SK-MEL-5 (cell line): ENCODE results near the gene DACT2. TPM values are rescaled to one million over a fixed set of nuclear protein-coding genes. Genes with fewer than 3 reads are reported as not detected.
"Not testable (repeated sequence)": the region's sequence is repeated elsewhere in the genome, so short reads cannot be mapped to it uniquely, and the experiment has no call there.

ENCODE experiments used
- DNase-seq: peaks from one replicate; pipeline ENCODE4 v3.0.0-alpha.2; 2016; ENCODE audit warnings: low read depth, low spot score
- in situ Hi-C: cut with HindIII; loops from 2 replicates; pipeline ENCODE4 v1.10.0; 2016; ENCODE audit warnings: low sequenced_read_pairs, high pct_unique_total_duplicates, low pct_unique_long_range_greater_than_20kb
- total RNA-seq: library from RNA; depleted of rRNA; stranded (reverse); fragments of >200 nt; shearing (Covaris generic); gene quantifications from 2 replicates; pipeline ENCODE4 v1.2.3, GENCODE V29; 2014

Gene DACT2
- total RNA-seq, 1 experiment from 2014 or later = not detected

DNA sequence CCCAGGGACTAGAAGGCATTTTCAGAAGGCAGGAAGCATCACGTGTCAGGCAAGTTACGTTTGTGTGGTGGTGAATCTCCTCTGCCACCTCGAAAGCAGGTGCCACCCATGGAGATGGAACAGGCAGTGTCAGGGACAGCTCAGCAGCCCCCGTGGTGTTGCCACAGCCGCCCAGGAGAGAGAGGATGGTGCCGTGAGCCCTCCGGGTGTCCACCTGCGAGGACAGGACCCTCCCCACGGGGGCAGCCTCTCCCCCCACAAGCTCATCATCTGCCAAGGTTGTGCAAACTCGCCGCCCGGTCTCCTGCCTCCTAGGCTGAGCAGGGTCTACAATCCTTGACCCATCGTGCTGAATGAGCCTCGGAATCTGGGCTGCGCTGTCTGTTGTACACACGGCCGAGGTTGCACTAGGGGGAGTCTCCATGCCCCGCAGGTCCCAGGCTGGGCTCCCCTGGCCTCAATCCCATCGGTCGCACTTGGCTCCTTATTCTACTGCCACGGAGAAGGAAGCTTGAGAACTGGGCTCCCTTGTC lies 40.1 kb downstream of the DACT2 start:
- DNase-seq = no peak
- in situ Hi-C loops = no loop called here

DNA sequence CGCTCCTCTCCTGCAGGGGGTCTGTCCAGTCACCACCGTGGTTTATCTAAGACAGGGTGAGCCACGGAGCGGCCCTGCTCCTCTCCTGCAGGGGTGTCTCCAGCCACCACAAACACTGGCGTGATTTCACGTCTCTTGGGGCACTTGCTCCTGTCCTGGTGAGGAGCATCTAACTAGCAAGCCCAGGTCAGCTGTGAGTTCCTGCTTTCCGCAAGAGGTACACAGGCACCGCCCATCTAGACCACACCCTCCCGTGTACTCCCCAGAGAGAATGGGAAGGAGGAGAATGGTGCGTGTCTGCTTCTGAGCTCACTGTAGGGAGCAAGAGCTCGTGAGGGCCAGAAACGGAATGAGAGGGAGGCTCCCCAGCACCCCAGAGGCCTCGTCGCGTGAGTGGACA lies 40.7 kb downstream of the DACT2 start:
- DNase-seq = no peak
- in situ Hi-C loops = no loop called here

DNA sequence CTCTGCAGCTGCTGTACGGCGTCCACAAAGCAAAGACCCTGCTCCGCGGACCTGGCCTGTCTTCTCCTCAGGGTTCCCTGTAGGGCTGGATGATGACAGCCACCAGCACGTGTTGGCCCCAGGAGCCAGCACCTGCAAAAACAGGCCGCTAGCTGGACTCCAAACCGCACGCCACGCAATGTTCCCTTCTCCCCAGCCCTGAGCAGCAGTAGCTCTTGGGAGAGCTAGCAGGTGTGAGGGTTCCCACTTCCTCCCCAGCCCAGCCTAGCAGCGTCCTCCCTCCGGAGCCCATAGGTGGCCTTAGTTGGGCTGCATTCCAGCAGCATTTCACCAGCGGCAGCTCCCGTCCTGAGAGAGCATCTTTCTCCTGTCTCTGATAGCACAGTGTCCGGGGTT lies 42.3 kb downstream of the DACT2 start:
- no peak for DNase-seq
- in situ Hi-C loops = no loop called here

DNA sequence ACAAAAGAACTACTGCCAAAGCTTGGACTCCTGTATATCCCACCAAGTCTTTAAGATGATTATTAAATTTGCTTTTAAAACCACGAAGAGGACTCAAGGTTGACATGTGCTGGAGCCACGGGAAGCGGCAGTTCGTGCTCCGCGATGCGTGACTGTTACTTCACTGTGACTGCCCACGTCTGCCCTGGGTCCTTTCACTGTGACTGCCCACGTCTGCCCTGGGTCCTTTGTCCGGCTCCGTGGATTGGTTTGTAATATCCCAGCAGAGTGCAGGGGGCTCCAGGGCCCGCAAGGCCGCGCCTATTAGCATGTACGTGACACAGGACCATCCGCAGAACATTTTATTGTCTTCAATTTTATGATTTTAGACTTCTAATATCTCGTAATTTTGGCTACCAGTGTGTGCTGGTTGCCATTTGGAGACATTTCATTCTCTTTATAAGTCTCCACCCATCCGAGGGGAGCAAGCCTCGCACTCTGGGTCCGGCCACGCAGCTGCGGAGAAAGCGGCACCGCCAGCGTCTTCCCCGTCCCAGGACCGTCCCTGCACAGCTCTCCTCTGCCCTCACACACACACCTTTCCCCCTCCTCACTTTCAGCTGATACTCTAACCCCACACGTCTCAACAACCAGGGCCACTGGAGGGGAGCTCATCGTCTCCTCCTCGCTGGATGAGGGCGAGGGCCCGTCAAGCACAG lies 42.9 kb downstream of the DACT2 start:
- no peak for DNase-seq
- in situ Hi-C loops = no loop called here

DNA sequence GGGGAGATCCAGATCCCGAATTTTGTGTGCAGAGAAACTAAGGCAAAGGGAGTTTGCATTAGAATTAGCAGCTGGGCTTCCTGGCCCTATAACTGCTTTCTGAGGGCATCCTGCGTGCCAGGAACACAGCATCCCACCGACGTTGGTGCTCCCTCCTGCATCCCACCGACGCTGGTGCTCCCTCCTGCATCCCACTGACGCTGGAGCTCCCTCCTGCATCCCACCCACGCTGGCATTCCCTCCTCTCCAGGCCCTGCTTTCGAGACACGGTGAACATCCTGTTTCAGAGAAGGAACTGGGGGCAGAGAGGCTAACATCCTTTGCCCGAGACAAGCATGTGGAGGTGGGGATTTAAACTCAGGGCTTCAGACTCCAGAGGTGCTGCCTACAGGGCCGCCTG lies 44.4 kb downstream of the DACT2 start:
- DNase-seq = no peak
- in situ Hi-C loops = no loop called here

DNA sequence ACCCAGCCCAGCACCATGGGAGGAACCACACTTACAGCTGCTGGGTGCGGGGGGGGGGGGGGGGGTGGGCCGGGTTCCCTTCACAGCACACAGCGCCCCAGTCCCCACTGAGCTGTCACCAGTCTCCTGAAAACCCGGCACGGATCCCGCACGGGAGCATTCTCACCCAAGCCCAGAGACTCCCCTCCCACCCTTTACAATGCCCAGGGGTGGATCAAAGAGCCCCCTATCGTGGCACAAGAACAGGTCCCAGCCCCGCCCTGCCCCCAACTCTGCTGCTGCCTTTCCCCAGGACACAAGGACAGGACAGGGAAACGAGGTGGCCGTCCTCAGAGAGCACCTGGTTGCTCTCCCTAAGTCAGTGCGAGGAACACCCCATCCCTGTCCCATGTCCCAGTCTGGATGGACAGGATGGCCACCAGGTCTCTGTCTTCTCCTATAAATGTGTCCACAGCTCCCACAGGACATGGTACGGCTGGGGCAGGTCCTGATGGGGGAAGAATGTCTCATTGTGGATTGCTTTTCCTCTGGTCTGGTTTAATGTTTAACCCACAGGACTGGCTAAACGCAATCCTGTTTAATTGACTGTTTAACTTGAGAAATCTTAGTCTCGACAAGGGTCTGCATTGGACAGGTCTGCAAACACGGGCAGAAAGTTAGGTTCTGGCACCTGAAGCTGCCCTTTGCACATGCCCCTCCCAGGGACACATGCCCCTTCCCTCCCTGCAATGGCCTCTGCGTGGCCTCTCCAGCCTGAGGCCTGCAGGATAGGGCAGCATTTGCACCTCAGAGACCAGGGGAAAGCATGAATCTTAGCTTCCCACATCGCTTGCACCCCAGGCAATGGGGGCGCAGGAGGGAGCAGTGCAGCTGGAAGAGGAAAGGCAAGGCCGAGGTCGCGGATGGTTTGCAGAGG lies 45.3 kb downstream of the DACT2 start:
- in situ Hi-C loops = no loop called here
- DNase-seq = no peak

DNA sequence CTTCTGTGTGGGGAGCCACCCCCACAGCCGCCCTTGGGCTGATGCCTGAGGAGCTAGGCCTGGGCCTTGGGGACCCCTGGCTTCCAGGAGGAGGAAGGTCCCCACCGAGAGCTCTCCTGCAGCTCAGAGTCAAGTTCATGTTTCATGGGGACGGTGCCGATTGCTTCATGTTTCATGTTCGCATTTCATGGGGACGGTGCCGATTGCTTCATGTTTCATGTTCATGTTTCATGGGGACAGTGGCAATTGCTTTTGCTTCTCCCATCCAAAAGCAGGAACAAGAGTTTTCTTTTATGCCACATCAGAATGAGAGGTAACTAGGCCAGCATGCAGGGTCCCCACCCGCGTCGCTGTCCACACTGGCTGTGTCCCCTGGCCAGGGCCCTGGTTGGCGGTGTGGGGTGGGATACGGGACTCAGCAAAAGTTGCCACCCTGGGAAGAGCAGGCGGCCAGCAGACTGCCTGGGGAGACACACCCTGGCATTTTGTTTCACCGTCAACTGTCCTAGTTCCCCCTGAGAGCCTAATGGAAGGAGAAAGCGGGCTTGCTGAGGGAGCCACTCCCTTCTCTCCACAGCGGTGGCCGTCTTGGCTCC lies 46.0 kb downstream of the DACT2 start:
- DNase-seq = no peak
- in situ Hi-C loops = no loop called here

DNA sequence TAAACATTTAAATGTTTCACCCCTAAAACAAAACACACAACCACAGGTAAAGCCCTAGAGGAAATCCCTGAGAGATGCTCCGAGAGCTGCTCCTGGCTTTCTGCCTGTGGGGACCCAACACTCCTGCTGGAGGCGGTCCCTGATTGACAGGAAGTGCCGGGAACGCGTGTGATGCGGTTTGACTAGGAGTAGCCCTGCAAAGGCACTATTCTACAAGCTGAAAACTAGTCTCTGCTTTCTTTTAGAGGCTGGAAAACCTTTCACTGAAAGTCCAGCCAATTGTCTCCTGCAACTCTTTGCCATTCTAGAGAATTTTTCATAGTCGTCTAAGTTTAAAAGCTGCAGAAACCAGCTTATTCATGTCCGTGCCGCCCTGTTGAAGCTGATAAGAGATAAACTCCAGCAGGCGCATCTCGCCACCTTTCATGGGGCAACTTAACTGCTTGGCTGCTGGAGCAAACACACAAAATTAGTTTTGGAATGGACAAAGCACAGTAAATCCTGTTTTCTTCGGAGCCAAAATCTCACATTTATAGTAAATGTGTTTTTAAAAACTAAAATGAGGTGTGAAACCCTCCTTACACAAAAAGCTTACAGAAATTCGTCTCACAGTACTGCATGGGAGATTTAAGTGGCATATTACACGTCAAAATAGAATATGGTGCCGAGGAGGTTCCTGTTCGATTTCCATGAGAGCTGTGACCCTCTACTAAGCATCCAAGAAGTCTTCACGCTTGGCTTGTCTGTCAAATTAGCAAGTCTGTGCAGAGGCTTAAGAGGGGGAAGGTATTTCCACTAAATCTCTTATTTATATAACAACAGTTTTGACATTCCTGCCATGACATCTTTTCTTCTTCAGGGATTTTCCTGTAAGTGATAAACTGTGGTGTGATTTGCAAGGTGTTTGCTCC lies 46.9 kb downstream of the DACT2 start:
- no peak for DNase-seq
- in situ Hi-C loops = no loop called here

DNA sequence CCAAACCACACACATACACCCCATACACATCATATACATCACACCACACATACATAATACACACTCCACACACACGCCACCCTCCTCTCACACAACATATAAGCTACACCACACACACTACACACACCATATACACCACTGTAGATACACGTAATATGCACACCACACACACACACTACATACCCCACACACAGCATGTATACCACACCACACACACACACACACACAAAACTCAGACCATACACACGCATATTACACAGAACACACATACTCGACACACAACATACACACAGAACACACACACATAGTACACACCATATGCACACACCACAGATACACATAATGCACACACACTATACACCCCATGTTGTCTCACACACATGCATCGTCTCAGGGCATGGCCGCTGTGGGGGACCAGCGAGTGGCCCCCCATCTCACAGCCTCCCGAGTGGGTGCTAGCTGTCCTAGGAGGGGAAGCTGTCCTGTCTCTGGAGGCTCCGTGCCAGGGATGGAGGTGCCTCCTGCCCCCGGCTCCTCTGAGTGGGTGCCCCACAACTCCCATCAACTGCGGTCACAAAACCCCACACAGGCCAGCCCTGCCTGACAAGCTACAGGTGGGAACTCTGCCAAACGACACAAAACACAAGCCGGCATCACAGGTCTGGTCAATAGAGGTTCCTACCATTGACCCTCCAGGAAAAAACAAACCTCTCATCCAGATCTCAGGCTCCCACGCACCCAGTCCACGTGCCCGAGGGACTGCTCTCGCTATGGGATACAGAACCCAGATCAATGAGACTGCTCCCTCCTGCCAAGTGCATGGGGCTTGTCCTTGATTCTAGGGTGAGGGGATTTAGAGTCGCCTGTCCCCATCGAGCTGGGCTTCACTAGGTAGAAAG lies 49.1 kb downstream of the DACT2 start:
- in situ Hi-C loops = no loop called here
- DNase-seq = no peak

DNA sequence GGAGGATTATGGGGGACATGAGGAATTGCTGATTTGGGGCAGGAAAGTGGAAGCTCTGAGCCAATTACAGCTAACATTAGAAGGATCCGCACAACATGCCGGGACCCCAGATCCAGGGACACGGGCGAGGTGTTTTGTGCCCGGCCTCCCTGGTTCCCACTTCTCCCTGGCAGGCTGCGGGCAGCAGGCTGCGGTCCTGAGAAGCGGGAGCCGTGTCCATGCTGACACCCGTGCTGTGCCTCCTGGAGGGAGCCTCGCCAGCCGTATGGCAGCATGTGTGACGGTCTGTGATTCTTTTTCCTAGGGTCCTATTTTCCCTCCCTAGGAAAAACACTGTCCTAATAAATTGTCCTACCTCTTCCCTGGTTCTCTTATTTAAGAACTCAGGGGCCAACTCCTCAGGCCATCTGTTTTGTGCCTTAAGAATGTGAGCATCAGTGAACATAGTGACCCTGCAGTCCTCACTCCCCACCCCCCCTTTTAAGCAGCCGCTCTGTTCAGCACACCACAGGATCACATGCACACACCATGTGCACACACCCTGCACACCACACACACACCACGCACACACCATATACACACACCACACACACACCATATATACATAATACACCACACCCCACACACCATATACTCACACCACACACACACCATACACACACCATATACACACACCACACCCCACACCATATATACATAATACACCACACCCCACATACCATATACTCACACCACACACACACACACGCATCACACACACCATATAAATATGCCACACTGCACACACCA lies 49.9 kb downstream of the DACT2 start:
- DNase-seq = no peak
- in situ Hi-C loops = no loop called here

DNA sequence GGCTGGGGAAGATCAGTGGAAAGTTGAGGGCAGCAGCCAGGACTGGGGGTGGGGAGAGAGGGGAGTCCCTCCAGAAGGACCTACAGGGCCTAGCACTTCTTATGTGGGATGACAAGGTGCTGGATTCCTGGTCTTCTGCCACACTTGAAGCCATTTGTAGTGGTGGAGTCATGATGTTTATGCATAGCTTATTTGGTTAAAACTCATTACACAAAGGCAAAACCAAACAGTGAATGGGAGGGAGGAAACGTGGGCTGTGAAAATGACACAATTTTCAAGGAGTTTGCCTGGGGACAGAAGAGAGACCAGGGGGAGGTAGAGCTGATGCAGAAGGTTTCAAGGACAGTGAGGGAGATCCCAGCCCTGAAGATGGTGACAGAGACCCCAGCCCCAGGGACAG lies 50.8 kb downstream of the DACT2 start:
- DNase-seq = no peak
- in situ Hi-C loops = no loop called here

DNA sequence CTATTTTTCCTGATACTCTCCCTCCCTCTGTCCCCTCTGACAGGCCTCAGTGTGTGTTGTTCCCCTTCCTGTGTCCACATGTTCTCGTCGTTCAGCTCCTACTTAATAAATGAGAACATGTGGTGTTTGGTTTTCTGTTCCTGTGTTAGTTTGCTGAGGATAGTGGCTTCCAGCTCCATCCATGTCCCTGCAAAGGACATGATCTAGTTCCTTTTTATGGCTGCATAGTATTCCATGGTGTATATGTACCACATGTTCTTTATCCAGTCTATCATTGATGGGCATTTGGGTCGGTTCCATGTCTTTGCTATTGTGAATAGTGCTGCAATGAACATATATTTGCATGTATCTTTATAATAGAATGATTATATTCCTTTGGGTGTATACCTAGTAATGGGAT lies 51.8 kb downstream of the DACT2 start:
- in situ Hi-C loops, DNase-seq: not testable (repeated sequence)

DNA sequence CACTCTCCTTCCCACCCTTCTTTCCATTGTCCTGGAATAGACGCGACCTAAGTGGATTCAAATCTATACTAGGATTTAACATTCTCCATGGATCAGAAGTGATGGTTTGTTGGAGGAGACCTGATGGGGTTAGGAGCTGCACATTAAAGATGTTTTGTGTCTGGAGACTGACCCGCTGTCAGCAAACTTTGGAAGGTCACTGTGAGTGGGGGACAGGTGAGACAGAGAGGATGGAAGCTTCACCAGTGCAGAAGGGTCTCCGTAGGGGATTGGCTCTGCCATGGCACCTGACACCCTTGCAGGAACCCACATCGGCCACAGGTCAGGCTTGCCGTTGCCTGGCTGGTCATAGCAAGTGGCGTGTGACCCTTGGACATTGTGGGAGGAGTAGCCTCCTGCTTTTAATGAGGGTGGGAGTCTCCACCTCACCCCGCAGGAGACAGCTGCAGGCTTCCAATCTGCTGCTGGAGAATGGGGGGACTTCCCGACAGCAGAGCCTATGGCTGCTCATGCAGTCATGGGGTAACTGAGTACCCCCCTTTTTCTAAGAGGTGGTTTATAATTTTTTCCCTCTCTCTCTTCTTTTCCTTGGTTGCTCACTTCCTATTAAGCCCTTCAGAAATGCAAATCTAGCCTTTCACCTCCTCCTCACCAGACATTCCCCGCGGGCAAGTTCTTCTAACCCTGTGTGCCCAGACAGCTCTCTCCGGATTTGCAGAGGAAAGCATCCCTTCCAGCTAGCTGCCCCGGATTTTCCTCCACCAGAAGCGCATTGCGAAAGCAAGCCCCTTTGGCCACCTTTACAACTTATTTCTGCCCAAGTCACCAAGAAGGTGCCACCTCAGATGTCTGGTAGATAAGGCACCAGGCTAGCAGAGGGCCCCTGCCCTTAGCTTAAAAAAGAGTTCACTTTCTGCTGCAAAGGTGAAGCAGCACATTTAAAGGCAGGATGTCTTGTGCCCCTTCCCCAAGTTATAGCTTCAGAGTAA lies 53.5 kb downstream of the DACT2 start:
- no peak for DNase-seq
- in situ Hi-C loops = no loop called here

DNA sequence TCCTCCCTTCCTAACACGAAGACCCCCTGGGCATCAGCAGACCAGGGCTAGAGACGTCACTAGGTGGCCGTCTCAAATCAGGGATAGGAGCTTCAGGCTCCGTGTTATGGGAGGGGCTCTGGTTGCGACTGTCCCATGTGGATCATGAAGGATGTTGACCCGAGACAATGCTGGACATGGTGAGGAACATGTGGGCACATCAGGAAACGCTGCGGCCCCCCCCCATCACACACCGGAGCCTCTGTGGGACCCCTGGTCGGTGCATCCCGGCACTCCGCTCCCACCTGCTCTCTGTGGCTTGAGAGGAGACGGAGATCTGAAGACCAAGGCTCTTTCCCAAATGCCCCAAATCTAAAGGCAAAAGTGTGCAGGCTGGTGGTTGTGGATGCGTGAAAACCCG lies 54.2 kb downstream of the DACT2 start:
- in situ Hi-C loops = no loop called here
- DNase-seq = no peak
